Ramos (cell line): ENCODE measurements around the gene PACSIN1.

Experiments used
- in situ Hi-C: fragments of 300-500 bp; cut with MboI; formaldehyde crosslinking; loops from one replicate; pipeline ENCODE4 v1.14.3; 2022; ENCODE audit warnings: low sequenced_read_pairs; ENCODE audit not compliant: unreplicated experiment

Gene PACSIN1

DNA sequence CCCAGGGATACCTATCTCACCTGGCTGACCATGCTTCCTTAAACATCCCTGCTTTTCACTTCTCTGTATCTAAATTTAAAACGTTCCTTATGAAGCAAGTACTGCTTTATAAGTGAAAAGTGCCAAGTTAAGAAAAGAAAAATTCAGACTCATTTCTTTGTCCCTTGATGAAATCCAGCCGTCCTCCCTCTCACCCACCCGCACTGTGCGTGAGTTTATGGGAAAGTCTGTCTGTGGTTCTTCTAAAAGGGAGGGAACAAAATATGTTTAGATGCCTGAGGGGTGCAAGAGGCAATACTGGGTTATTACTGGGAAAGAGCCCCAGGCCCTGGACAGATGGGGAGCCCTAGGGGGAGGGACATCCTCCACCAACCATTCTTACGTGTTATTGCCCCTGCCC lies 59.1 kb downstream of the PACSIN1 start:
- in situ Hi-C loops, result no loop called here

DNA sequence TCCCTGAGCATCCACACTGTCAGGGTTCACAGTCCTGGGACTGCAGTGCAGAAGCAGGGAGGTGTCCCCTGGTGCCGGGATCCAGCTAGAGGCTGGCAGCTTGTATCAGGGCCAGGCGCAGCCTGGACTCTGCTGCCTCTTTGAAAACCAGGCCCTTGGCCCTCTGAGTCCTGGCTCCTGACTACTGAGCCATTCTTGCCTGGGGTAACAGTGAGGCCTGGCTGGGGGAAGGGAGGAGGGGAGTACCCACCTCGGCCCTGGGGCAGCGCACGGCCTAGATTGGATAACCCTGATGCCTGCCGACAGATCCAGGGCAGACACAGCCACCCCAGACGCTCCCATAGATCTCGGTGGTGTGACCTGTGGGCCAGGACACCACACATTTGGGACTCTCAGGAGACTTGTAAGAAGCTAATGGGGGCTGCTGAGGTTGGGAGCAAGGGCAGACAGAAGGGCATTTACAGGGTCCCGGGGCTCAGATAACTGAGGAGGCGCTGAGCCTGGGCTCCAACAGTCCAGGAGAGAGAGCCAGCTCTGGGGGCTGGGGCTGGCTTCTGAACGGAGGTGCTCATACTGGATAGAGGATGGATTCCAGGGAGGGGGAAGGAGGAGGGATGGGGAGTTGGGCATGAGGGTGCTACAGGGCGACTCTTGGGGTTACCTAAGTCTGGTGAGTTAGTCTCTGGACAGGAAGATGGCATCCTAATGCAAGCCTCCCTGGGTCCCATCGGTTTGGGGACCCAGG lies 59.7 kb downstream of the PACSIN1 start:
- in situ Hi-C loops, result no loop called here

DNA sequence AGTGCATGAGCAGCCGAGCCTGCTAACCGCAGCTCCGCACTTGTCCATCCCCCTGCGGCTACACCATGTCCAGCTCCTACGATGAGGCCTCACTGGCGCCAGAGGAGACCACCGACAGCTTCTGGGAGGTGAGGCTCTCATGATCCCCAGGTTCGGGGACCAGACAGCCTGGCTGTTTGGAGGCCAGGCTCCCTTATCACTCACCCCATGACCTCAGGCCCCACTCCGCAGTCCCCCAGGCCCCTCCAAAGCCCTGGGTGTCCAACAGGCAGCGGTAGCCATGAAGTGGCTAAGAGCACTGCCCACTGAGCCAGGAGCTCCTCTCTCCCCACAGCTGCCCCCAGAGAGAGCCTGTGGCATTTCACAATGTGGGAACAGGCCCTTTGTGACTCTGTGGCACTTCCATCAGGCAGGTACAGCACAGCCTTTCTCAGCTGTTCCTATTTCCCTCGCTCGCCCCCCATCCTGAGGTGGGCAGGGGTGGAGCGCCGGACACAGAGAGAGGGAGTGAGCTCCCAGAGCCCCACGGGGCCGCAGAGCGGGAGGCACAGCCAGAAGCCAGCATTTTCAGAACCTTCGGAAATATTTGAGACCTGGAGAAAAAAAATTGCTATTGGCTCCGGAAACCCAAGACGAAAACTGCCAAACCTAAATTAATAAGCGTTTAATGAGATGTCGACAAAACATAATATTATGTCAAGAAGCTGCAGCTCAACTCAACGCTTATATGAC lies 60.5 kb downstream of the PACSIN1 start:
- in situ Hi-C loops, result no loop called here

DNA sequence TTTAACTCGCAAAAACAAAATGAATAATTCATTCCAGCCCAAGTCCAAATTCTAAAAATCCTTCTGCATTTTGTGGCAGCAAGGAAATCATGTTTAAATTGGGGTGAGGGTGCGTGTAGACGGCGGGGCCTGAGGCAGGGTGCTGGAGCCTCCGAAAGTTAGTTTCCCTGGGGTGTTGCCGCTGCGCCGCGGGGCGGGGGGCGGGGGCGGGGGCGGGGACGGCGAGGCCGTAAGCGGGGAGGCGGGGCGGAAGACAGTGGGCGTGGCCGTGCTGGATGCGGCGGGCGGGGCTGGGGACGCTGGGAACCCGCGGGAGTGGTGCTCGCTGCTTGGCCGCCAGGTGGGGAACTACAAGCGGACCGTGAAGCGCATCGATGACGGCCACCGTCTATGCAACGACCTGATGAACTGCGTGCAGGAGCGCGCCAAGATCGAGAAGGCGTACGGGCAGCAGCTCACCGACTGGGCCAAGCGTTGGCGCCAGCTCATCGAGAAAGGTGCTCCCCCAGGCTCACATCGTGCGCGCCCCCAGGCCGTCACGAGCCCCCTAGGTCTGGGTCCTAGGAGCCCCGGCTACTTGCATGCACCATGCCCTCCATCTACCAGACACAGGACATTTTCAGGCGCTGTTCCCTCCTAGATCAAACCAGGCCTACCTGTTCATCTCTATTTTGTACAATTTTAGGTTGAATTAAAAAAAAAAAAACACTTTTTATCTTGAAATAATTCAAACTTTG lies 61.3 kb downstream of the PACSIN1 start:
- in situ Hi-C loops, result no loop called here

DNA sequence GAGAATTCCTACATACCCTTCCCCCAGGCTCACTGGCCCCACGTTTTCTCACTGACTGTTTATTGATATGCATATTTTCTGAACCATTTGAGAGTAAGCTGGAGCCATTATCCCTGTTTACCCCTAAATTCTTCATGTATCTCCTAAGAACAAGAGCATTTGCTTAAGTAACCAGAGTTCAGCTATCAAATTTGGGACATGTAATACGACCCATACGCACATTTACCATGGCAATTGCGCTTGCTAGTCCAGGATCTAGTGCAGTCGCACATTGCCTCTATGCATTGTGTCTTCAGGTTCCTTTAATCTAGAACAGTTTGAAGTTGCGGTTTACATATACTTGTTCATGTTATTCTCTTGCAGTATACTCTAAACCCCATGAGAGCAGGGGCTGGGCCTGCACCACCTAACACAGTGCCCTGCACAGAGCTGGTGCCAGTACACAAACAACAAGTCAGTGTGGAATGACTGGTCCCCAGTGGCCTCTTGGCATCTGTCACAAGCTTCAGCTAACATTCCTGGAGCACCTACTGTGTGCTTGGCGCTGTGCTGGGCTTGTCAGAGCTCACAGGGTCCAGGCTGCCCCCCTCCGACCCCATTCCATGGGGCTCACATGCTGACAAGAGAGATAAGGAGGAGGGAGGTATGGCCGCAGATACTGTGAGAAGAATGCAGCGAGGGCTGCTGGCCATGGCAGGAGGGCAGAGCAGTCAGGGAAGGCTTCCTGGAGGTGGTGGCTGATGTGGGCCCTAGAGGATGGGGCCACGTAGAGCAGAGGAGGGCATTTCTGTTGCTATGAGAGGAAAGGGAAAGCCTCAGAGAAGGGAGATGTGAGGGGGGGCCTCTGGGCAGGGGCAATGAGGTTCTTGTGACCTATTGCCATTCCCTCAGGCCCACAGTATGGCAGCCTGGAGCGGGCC lies 62.1 kb downstream of the PACSIN1 start:
- in situ Hi-C loops, result no loop called here

DNA sequence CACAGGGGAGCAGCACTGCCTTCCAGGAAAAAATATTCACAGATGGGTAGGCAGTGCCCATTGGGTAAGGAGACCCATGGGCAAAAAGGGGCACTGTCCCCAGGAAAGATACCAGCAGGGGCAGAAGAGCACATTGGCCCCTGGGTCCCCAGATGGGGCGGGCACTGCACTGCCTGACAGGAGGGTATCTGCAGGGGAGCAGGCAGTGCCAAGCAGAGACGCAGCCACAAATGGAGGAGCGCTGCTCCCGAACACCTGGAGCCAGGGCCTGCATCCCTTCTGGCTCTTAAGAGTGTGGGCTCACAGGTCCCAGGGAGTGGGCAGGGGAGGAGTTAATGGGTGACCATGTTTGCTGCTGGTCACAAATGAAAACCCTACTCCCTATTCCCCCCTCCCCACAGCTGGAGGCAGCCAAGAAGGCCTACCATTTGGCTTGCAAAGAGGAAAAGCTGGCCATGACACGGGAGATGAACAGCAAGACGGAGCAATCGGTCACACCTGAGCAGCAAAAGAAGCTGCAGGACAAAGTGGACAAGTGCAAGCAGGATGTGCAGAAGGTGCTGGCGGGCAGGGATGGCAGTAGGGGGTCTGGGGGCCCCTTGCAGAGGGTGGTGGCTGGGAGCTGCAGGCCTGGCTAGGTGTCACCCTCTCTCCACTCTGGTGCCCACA lies 63.3 kb downstream of the PACSIN1 start:
- in situ Hi-C loops, result no loop called here

DNA sequence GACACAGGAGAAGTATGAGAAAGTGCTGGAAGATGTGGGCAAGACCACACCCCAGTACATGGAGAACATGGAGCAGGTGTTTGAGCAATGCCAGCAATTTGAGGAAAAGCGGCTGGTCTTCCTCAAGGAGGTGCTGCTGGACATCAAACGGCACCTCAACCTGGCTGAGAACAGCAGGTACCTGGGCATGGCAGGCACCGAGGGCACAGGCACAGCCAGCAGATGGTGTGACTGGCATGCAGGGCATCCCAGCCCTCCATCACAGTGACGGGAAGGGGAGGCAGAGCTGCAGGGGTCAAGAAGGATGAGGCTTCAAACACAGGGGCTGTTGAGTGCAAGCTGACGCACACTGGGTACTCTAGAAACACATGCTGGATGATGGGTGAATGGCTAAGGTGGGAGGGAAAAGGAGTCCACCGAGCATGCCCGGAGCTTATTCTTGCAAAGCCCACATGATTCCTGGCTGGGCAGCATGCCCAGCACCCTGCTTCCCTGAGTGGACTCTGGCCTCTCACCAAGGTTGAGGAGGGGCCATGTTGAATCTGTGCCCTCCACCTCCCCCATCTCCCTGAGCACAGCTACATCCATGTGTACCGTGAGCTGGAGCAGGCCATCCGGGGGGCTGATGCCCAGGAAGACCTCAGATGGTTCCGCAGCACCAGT lies 63.9 kb downstream of the PACSIN1 start:
- in situ Hi-C loops, result no loop called here

DNA sequence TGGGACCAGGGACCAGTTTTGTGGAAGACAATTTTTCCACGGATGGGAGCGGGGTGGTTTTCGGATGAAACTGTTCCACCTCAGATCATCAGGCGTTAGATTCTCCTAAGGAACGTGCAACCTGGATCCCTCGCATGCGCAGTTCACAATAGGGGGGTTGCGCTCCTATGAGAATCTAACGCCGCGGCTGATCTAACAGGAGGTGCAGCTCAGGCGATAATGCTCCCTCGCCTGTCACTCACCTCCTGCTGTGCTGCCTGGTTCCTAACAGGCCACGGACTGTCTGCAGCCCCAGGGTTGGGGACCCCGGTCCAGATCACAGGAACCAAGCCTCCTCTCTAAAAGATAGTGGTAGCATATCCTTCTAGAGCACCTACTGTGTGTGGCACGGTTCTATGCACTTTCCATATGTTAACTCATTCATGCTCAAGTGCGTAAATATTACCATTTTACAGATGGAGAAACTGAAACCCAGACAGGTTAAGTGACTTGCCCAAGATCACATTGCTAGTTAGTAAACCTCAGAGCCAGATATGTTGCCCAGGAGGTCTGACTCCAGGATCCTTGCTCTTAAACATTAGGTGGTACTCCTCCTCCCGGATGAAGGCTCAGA lies 65.0 kb downstream of the PACSIN1 start:
- in situ Hi-C loops, result no loop called here

DNA sequence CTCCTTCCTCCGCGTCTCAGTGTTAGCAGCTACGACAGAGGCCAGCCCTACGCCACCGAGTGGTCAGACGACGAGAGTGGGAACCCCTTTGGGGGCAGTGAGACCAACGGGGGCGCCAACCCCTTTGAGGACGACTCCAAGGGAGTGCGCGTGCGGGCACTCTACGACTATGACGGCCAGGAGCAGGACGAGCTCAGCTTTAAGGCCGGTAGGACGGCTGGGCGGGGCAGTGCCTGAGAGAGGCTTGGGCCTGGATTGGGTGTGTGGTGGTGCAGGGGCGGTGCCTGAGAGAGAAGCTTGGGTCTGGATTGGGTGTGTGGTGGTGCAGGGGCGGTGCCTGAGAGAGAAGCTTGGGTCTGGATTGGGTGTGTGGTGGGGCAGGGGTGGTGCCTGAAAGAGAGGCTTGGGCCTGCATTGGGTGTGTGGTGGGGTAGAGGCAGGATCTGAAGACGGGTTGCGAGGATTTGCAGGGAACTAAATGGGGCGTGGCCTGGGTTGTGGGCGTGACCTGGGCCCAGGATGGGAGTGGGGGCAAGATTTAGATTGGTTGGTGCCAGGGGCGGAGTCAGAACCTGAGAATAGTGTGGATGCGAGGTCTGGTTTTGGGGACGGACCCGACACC lies 65.8 kb downstream of the PACSIN1 start:
- in situ Hi-C loops, result no loop called here

DNA sequence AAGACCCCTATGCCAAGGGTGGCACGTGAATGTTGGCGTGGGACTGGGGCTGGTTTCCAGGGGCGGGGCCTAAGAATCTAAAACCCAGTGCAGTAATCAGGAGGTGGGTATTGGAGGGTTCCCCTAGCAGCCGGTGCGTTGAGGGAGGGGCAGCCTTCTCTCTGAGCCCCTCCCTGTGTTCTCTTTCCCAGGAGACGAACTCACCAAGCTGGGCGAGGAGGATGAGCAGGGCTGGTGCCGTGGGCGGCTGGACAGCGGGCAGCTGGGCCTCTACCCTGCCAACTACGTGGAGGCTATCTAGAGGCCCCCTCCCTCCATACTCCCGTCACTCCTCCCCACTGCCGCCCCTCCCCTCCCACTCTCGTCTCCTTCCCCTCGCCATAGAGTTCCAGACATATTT lies 66.4 kb downstream of the PACSIN1 start:
- in situ Hi-C loops, result no loop called here

DNA sequence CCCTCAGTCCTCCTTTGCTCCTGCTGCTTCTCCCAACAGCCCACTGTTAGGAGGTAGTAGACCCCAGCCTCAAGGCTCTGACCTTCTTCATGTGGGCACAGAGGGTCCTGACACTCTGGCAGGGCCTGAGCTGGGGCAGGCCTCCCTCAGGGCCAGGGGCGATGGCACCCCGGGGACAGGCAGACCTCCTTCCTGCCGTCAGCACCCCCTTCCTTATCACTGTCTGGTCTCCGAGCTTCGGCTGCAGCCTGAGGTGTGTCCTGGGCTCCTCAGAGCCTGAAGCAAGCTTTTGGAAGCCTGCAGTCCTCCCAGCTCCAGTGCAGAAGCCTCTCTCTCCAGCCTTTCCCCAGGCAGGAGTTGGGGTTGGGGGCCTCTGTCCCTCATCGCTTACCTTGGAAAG lies 68.3 kb downstream of the PACSIN1 start:
- in situ Hi-C loops, result no loop called here

DNA sequence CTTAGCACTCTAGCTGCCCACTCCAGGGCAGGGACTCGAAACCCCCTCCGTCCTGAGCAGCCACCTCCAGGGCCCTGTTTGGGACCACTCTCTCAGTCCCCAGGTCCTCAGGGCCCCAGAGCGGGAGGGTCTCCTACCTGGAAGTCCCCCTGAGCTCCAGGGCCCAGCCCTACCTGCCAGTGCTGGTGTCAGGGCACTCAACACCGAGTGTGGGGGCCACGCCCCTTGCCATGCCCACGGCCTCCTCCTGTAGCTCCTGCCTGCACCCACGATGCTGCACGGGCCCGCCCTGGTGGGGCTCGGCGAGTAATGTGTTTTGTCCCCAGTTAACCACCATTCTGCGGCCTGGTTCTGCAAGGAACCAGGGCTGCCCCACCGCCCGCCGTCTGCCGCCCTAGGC lies 68.8 kb downstream of the PACSIN1 start:
- in situ Hi-C loops, result no loop called here

DNA sequence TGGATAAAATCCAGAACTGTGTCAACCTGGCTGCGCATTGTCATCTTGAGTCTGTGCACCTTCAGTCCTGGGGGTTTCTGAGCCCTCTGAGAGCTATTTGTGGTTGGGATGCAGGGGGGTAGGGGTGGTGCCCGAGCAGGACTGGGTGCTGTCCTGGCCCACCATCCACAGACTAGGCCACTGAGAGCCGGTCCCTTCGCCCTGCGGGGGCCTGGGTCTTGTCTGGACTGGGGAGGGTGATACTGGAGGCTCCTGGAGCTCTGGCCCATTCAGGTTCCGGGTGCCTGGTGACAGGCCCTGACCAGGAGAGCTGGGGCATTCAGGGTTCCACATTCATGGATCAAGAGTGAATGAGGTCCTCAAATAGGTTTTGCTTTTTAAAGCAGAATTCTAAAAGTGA lies 69.3 kb downstream of the PACSIN1 start:
- in situ Hi-C loops, result no loop called here

DNA sequence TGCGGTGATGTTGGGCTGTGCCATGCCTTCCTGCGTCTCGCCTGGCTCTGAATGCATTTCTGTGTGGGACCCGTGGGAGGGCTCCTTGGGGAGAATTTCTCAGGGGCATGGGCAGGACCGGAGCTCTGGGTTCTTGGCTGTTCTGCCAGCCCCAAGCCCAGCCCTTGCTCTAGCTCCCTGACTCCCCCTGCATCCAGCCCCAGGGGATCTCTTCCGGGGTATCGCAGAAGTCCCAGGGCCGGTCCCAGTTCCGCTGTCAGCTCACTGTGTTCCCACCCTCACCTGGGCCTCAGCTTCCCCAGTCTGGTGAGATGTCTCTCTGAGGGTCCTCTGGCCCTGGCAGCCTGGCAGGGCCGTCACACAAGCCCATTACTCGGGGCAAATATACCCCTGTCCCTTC lies 69.8 kb downstream of the PACSIN1 start:
- in situ Hi-C loops, result no loop called here

DNA sequence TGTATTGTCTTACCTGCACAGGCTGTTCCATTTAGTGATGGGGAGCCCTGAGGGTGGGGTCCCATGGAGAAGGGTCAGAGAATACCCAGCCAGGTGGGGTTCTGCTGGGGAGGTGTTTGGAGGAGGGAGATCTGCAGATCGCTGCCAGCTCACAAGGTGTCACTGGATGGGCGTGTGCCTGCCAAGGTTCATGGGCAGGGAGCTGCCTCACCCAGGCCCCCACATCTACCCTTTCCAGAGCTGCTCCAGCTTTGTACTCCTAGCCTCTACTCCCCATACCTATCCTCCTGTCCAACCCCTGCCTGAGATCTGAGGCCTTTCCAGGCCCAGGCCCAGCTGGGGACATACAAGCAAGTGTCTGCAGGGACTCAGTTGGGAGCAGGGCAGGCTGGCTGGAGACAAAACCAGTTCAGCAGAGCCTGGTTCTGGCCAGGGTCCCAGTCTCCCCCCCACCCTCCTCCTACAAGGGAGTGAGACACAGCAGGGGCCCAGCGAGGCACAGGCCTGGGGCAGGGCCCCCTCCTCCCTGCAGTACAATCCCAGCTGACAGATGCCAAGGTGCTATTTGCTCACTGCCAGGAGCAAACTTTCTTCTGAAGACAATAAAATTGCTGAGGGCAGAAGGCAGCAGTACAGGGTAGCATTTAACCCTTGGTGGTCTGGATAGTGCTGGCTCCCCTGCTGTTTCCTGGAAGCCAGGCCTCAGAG lies 70.5 kb downstream of the PACSIN1 start:
- in situ Hi-C loops, result no loop called here

DNA sequence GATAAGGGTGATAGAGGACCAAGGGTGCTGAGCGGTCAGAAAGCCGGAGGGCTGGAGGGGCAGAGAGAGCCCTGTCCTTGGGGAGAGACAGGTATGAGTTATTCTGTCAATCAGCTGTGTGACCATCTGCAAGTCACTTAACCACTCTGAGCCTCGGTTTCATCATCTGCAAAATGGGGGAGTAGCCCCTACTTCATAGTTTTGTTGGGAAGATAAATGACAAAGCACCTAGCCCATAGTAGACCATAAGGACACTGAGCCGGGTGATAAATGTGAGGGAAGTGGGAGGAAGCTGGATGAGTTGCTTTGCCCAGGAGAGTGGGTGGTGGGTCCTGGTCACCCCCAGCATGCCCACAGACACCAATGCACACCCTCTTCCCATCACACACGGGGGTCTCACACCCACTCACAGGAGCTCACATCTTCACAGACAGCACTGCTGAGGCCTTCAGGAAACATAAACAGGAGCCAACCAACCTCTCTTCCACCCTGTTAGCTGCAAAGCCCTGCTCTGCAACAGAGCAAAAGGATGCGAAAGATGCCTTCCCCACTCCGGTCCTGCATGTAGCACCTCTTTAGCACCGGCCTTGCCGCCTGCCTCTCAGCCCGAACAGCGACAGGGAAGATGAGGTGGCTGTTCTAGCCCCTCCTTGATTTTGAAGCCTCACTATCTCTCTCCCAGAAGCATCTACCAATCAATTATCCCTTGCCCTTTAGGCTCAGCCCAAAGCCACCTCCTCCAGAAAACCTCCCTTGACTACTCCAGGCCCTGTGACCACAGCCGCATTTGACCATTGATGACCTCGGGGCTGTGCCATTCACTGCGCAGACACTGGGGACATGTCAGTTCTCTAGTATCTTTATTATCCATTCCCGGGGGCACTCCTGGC lies 71.3 kb downstream of the PACSIN1 start:
- in situ Hi-C loops, result no loop called here
